A673 (cell line): ENCODE data around the gene FKBP1A. TPM values are rescaled to one million over a fixed set of nuclear protein-coding genes. Genes with fewer than 3 reads are reported as not detected.

ENCODE experiments used
- BruUV-seq: library from RNA; stranded (reverse); fragments of 400-500 nt; replicated peaks from 2 replicates; lab custom pipeline; 2021; lab: Mats Ljungman, UMichigan
- CTCF ChIA-PET: fragments of 300-600 bp; sonication (Branson Sonifier 250); formaldehyde crosslinking; loops from one replicate; lab custom pipeline; 2022; ENCODE audit warnings: antibody characterized with exemption; lab: Charles Lee
- POLR2A ChIA-PET: fragments of 300-600 bp; sonication (Branson Sonifier 250); formaldehyde crosslinking; loops from one replicate; lab custom pipeline; 2022; ENCODE audit warnings: antibody characterized with exemption; ENCODE audit not compliant: low non-redundant PET; lab: Charles Lee
- DNase-seq: peaks from one replicate; pipeline ENCODE4 v3.0.0-alpha.2; 2015; ENCODE audit warnings: low spot score
- H3K27ac ChIP-seq: fragments of 200-600 bp; sonication (generic); 2 replicates; pipeline ENCODE4 v1.5.1; 2016; ENCODE audit warnings: mixed run types, low read depth, mild to moderate bottlenecking, mixed read lengths, antibody characterized with exemption, low read length; ENCODE audit not compliant: poor library complexity, severe bottlenecking
- H3K27me3 ChIP-seq: fragments of 200-600 bp; sonication (generic); replicated peaks from 2 replicates; pipeline ENCODE4 v1.6.1; 2017; ENCODE audit warnings: mixed run types, low read depth, mild to moderate bottlenecking, mixed read lengths, antibody characterized with exemption, low read length; ENCODE audit not compliant: insufficient read depth, poor library complexity
- H3K36me3 ChIP-seq: fragments of 200-600 bp; sonication (generic); 2 replicates; pipeline ENCODE4 v1.6.1; 2016; ENCODE audit warnings: mixed run types, mild to moderate bottlenecking, mixed read lengths, antibody characterized with exemption, low read length; ENCODE audit not compliant: insufficient read depth, poor library complexity, severe bottlenecking
- H3K4me1 ChIP-seq: fragments of 200-600 bp; sonication (generic); 2 replicates; pipeline ENCODE4 v1.6.1; 2017; ENCODE audit warnings: mixed run types, mild to moderate bottlenecking, mixed read lengths, antibody characterized with exemption, low read length; ENCODE audit not compliant: insufficient read depth, poor library complexity, severe bottlenecking
- H3K4me3 ChIP-seq: fragments of 200-600 bp; sonication (generic); 2 replicates; pipeline ENCODE4 v1.5.1; 2016; ENCODE audit warnings: low read depth, mixed run types, mild to moderate bottlenecking, mixed read lengths, low read length; ENCODE audit not compliant: poor library complexity, severe bottlenecking
- H3K9me3 ChIP-seq: fragments of 200-600 bp; sonication (generic); 2 replicates; pipeline ENCODE4 v1.6.1; 2016; ENCODE audit warnings: mixed run types, low read depth, mild to moderate bottlenecking, mixed read lengths, antibody characterized with exemption, low read length; ENCODE audit not compliant: poor library complexity, severe bottlenecking
- CTCF ChIP-seq: fragments of 300-800, 200-600 bp; sonication (generic); conservative IDR thresholded peaks from 2 replicates; pipeline ENCODE4 v1.5.1; 2017; ENCODE audit warnings: low read depth, mild to moderate bottlenecking, antibody characterized with exemption, low read length, moderate library complexity, mixed read lengths
- EZH2 ChIP-seq: fragments of 200-600 bp; sonication (generic); IDR thresholded peaks from 2 replicates; pipeline ENCODE4 v1.6.1; 2017; ENCODE audit warnings: borderline replicate concordance, low read depth, mild to moderate bottlenecking, mixed read lengths, antibody characterized with exemption, low read length; ENCODE audit not compliant: poor library complexity, severe bottlenecking
- intact Hi-C: fragments of 100-400 bp; cut with micrococcal nuclease; formaldehyde crosslinking; loops from one replicate; pipeline ENCODE4 v1.10.0; 2022; ENCODE audit not compliant: unreplicated experiment
- total RNA-seq: library from RNA; stranded (reverse); gene quantifications from 2 replicates; pipeline ENCODE4 v1.2.3, GENCODE V29; 2021

The FKBP1A gene
- total RNA-seq, 1 experiment from 2014 or later: 264 TPM

- no TSS peak for BruUV-seq
- ChIA-PET CTCF (interaction anchor here (1.0 kb wide), 1 partner anchor 10 kb away, joined by 3 read pairs; no protein-coding TSS in a partner anchor), POLR2A (no interaction called here)
- Histone ChIP-seq H3K4me1 (peaks cover 6% of the 10 kb centered on the region), H3K27me3 (no peaks in the 10 kb centered on the region), H3K4me3 (no peak overlapping the region), H3K9me3 (no peaks in the 10 kb centered on the region), H3K27ac (no peak overlapping the region), H3K36me3 (no peaks in the 10 kb centered on the region)
- TF ChIP-seq CTCF: no peak
- TF ChIP-seq EZH2: no peak
- DNase-seq: no peak
- intact Hi-C loops: no loop called here
Measured at GRCh38 chr20:1320016-1320415, 72.8 kb downstream of the FKBP1A start.

- no peaks in the 10 kb centered on the region for H3K27me3 ChIP-seq
- no peaks in the 10 kb centered on the region for H3K36me3 ChIP-seq
- H3K27ac ChIP-seq: no peak overlapping the region
- no peaks in the 10 kb centered on the region for H3K9me3 ChIP-seq
- ChIA-PET POLR2A (no interaction called here), CTCF (interaction anchor here (1.0 kb wide), 1 partner anchor 9 kb away, joined by 3 read pairs; no protein-coding TSS in a partner anchor)
- TF ChIP-seq CTCF: no peak
- TF ChIP-seq EZH2: no peak
- intact Hi-C loops: no loop called here
- peaks cover 1% of the 10 kb centered on the region for H3K4me1 ChIP-seq
- no peak for DNase-seq
- no peak overlapping the region for H3K4me3 ChIP-seq
- no TSS peak for BruUV-seq
Measured at GRCh38 chr20:1319462-1319861, 73.4 kb downstream of the FKBP1A start.

- no peak overlapping the region for H3K27ac ChIP-seq
- ChIA-PET CTCF (interaction anchor here (0.6 to 1.0 kb wide), 2 partner anchors 9 to 391 kb away, joined by 3 read pairs; no protein-coding TSS in a partner anchor), POLR2A (no interaction called here)
- no peak for TF ChIP-seq CTCF
- TF ChIP-seq EZH2: no peak
- intact Hi-C loops: no loop called here
- H3K9me3 ChIP-seq: no peaks in the 10 kb centered on the region
- no peak overlapping the region for H3K4me3 ChIP-seq
- no peaks in the 10 kb centered on the region for H3K36me3 ChIP-seq
- no peaks in the 10 kb centered on the region for H3K27me3 ChIP-seq
- no peak for DNase-seq
- no TSS peak for BruUV-seq
- no peaks in the 10 kb centered on the region for H3K4me1 ChIP-seq
Measured at GRCh38 chr20:1319051-1319450, 73.8 kb downstream of the FKBP1A start.

Other genes with a start within 250 kb of the FKBP1A start
- gene TMEM74B, start 208.1 kb downstream of the FKBP1A start, total RNA-seq: 0.31 TPM in 1 of 2 replicates, not detected in the other
- not detected in 2 replicates for gene C20orf202, start 189.6 kb downstream of the FKBP1A start, total RNA-seq
- not detected in 2 replicates for gene RAD21L1, start 167.0 kb downstream of the FKBP1A start, total RNA-seq
- 0.43 and 0.81 TPM in 2 replicates for gene SNPH, start 126.8 kb downstream of the FKBP1A start, total RNA-seq
- 3.4 and 3.5 TPM in 2 replicates for gene SDCBP2, start 63.9 kb downstream of the FKBP1A start, total RNA-seq
- 148 and 158 TPM in 2 replicates for gene NSFL1C, start 73.8 kb upstream of the FKBP1A start, total RNA-seq
- gene SIRPB2, start 98.4 kb upstream of the FKBP1A start, total RNA-seq: 3.1 and 4.0 TPM in 2 replicates
- not detected in 2 replicates for gene SIRPD, start 164.7 kb upstream of the FKBP1A start, total RNA-seq
- not detected in 2 replicates for gene SIRPB1, start 227.0 kb upstream of the FKBP1A start, total RNA-seq